22Rv1 (cell line): ENCODE results near the gene SLIT3.
A peak's percentile ranks its signal among the peaks of the same experiment; 100 is the strongest.

Experiments
- H3K27ac ChIP-seq: fragments of 450-650 bp; 2 replicates; pipeline ENCODE4 v1.5.1; 2017
- ZFX ChIP-seq: fragments of 450-650 bp; IDR thresholded peaks from 2 replicates; pipeline ENCODE4 v1.6.1; 2017; ENCODE audit warnings: antibody characterized with exemption, borderline replicate concordance
- TF ChIP-seq, protein P1 (sequence below): fragments of 450-650 bp; IDR thresholded peaks from 2 replicates; pipeline ENCODE4 v1.5.1; 2017; ENCODE audit warnings: mild to moderate bottlenecking

The SLIT3 gene

DNA sequence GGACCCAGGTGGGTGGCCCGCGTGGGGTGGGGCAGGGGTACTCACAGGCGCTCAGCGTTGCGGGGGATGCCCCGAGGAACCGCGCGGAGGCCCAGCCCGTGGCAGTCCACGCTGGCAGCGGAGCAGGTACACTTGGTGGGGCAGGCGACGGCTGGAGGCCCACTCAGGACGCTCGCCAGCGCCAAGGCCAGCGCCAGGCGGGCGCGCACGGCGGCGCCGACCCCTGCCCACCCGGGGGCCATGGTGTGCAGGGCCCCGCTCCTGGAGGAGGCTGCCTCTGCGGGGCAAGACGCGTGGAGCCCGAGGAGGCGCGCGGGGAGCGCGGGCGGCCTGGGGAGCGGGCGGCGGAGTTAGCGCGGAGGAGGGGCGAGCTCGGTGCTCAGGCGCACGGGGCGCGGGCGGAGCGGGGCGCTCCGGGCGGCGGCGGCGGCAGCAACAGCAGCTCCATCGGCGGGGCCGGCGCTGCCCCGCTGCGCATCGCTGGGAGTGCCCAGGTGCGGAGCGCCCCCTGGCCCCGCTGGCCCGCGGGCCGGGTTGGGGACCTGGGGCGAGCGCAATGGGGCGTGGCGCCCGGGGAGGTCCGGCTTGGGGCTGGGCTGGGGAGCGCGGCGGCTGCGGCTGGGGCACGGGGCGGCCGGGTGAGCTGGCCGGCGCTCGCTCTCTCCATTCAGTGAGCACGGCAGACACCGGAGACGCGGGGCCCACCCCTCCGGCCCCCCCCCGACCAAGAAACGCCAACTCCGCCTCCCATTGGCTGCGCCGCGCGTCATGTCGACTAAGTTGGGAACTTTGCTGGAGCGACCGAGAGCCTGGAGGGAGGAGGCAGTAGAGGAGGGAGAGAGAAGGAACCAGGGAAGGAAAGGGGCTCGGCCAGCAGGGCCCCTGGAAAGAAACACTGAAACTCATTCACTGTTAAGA, at the start of gene SLIT3:
TSS of gene SLIT3 (minus strand) at position 672 of the 918 bp plus-strand sequence. CDS start at position 242, 430 bp downstream.
- TF ChIP-seq ZFX: no peak
- TF ChIP-seq, protein P1, sequence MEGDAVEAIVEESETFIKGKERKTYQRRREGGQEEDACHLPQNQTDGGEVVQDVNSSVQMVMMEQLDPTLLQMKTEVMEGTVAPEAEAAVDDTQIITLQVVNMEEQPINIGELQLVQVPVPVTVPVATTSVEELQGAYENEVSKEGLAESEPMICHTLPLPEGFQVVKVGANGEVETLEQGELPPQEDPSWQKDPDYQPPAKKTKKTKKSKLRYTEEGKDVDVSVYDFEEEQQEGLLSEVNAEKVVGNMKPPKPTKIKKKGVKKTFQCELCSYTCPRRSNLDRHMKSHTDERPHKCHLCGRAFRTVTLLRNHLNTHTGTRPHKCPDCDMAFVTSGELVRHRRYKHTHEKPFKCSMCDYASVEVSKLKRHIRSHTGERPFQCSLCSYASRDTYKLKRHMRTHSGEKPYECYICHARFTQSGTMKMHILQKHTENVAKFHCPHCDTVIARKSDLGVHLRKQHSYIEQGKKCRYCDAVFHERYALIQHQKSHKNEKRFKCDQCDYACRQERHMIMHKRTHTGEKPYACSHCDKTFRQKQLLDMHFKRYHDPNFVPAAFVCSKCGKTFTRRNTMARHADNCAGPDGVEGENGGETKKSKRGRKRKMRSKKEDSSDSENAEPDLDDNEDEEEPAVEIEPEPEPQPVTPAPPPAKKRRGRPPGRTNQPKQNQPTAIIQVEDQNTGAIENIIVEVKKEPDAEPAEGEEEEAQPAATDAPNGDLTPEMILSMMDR: peak; percentile 24
- no peak within 1 kb of the TSS for H3K27ac ChIP-seq

DNA sequence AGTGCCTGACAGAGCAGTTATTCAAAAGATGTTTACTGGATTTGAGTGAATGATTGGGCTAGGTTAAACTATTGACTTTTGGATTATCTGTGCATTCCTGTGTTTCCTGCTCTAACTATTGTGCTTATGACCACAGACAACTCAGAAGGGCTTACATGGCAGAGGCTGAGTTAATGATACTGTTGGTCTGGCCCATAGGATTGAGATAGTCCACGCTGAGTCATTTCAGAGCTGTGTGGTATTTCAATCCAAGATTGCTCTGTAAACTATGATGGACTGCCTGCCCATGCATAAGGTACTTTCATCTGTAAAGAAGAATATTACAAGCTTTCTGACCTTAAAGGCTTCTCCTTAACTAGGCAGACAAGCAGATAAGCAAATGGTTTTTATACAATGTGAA, 49.1 kb upstream of the SLIT3 start:
- no peak overlapping the region for H3K27ac ChIP-seq
- no peak for TF ChIP-seq ZFX
- TF ChIP-seq, protein P1: no peak

DNA sequence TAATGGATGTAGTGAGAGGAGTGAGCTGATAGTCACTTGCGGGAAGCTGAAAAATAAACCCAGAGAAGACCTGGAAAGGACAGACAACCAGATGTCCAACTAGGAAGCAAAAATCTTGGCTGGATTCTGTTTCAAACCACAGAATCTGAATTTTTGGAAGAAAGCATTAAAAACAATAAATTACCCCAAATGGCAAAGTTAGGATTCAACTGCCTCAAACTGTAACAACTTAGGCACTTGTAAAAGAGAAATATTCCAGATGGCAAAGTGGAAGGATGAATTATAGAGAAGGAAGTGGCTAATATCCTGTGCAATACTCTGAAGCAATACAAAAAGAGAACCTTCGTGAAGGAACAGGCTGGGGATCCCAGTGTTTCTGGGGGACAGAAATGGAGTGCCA, 46.8 kb upstream of the SLIT3 start:
- TF ChIP-seq ZFX: no peak
- TF ChIP-seq, protein P1: no peak
- no peak overlapping the region for H3K27ac ChIP-seq

DNA sequence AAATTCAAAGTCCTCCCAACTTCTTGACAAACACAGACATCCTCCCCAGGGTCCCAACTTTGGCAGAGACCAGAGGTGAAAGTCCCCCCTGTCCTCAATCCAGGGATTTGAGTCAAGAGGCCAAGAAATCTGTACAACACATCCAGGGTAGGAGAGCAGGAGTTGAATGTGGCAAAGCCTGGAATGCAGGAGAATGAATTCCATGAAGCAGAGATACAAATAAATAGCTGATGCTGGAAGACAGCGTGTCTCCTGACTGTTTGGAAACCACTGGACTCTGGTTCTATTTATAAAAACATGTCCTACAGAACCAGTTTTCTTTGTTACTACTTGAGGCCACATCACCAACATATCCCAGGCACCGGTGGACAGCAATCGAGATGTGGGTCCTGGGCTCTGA, 43.7 kb upstream of the SLIT3 start:
- no peak overlapping the region for H3K27ac ChIP-seq
- no peak for TF ChIP-seq ZFX

DNA sequence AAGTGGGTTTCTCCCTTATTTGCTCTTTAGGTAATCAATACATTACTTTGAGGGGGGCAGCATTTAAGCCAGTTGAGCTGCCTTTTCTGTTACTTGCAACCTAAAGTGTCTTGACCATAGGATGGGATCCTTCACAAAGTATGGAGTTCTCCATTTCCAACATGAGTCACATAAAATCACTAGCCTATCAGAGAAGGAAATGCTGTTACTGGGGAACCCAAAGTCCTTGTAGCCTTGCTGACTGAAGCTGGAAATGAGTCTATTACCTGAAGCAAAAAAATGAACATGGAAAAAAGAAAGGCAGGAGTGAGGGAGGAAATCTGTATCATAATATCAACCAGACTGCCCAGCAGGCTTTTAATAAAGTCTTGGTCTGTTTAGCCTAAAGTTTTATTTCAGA, 42.8 kb upstream of the SLIT3 start:
- no peak overlapping the region for H3K27ac ChIP-seq
- TF ChIP-seq, protein P1: no peak
- no peak for TF ChIP-seq ZFX

DNA sequence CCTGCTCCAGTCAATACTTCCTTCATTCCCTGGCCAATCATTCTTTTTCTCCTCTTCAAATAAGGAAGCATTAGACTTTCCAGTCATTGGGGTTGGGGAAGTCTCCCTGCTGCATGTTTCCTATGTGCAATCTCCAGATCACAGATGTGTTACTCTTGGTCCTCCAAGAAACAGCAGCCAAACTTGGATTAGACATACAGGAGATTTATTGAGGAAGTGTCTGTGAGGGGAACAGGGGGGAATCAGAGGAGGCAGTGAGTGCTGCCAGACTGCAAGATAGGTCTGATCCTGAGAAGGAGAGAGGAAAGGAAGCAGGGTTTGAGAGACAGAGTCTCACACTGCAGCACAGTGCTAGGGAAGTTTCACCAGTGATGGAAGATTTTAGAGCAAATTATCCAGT, 40.6 kb upstream of the SLIT3 start:
- TF ChIP-seq, protein P1: no peak
- TF ChIP-seq ZFX: no peak
- H3K27ac ChIP-seq: no peak overlapping the region

DNA sequence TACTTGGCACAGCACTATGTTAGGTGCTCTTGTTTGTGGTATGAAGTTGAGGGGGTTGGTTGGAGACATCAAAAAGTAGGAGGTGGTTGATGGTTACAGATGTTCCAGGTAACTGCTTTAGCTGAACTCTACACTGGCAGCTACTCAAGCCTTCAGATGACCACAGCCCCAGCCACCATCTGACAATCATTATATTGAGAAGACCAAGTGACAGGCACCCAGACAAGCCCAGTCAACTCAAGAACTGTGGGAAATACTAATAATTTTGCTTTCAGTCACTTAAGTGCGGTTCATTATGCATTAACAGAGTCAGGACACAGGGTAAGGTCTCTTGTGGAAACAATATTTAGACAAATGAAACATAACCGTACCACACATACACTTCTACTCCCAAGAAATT, 38.9 kb upstream of the SLIT3 start:
- H3K27ac ChIP-seq: no peak overlapping the region
- TF ChIP-seq, protein P1: no peak
- TF ChIP-seq ZFX: no peak
